ENCODE data around the gene RND1.
A peak's percentile ranks its signal among the peaks of the same experiment; 100 is the strongest.

RND1 gene

GRCh38 chr12:48899651-48900050 is 34.0 kb upstream of the RND1 start:
- no peak for DNase-seq (ENCODE audit: low read depth)
- no peak for TF ChIP-seq CTCF (conservative IDR thresholded peaks at IDR 0.05; ENCODE audit: low read length)

GRCh38 chr12:48894271-48894670 is 28.6 kb upstream of the RND1 start:
- TF ChIP-seq CTCF (conservative IDR thresholded peaks at IDR 0.05; ENCODE audit: low read length), result no peak
- H3K4me3 ChIP-seq (ENCODE audit: low read length), result no peak overlapping the region
- DNase-seq (ENCODE audit: low read depth), result peak; percentile 83

More at GRCh38 chr12:48899651-48900050, 34.0 kb upstream of the RND1 start:
- no peak overlapping the region for H3K4me3 ChIP-seq (ENCODE audit: low read length)

- peak; percentile 79 for TF ChIP-seq CTCF (conservative IDR thresholded peaks at IDR 0.05; ENCODE audit: low read length)
- peak overlapping the region; percentile 46 for H3K4me3 ChIP-seq (ENCODE audit: low read length)
- peak; percentile 58 for DNase-seq (ENCODE audit: low read depth)
These were observed 25.2 kb upstream of the RND1 start for GRCh38 chr12:48890657-48891418.

GRCh38 chr12:48889679-48890078 is 24.0 kb upstream of the RND1 start:
- no peak for DNase-seq (ENCODE audit: low read depth)
- TF ChIP-seq CTCF (conservative IDR thresholded peaks at IDR 0.05; ENCODE audit: low read length), result no peak
- no peak overlapping the region for H3K4me3 ChIP-seq (ENCODE audit: low read length)

- no peak for DNase-seq (ENCODE audit: low read depth)
- TF ChIP-seq CTCF (conservative IDR thresholded peaks at IDR 0.05; ENCODE audit: low read length), result no peak
- H3K4me3 ChIP-seq (ENCODE audit: low read length), result no peak overlapping the region
These were observed 17.9 kb upstream of the RND1 start for GRCh38 chr12:48883305-48884161.

- no peak for DNase-seq (ENCODE audit: low read depth)
- no peak overlapping the region for H3K4me3 ChIP-seq (ENCODE audit: low read length)
- no peak for TF ChIP-seq CTCF (conservative IDR thresholded peaks at IDR 0.05; ENCODE audit: low read length)
These were observed 17.3 kb upstream of the RND1 start for GRCh38 chr12:48882972-48883304.

GRCh38 chr12:48882315-48882687 is 16.6 kb upstream of the RND1 start:
- TF ChIP-seq CTCF (conservative IDR thresholded peaks at IDR 0.05; ENCODE audit: low read length), result no peak
- H3K4me3 ChIP-seq (ENCODE audit: low read length), result peak overlapping the region; percentile 39
- DNase-seq (ENCODE audit: low read depth), result peak; percentile 47
